HG02870 (cell line): ENCODE measurements around the gene SLCO4C1.
"Not testable (repeated sequence)": the region's sequence is repeated elsewhere in the genome, so short reads cannot be mapped to it uniquely, and the experiment has no call there.

Experiments
- ATAC-seq: cut with Tn5 transposase; IDR thresholded peaks from one replicate; pipeline ENCODE4 v1.9.1; 2021; ENCODE audit warnings: mild to moderate bottlenecking, moderate library complexity; ENCODE audit not compliant: unreplicated experiment

The SLCO4C1 gene

GRCh38 chr5:102296178-102296817, at the start of gene SLCO4C1:
SLCO4C1 (minus strand) TSS chr5:102296284; CDS start chr5:102296262, 22 bp downstream.
- ATAC-seq: peak; percentile 97

- ATAC-seq: no peak
Measured at GRCh38 chr5:102341681-102342288, 45.7 kb upstream of the SLCO4C1 start.

GRCh38 chr5:102324714-102325113, 28.6 kb upstream of the SLCO4C1 start:
- ATAC-seq: no peak

- not testable (repeated sequence) for ATAC-seq
Measured at GRCh38 chr5:102318801-102319200, 22.7 kb upstream of the SLCO4C1 start.

- ATAC-seq: no peak
Measured at GRCh38 chr5:102314328-102314727, 18.2 kb upstream of the SLCO4C1 start.

- no peak for ATAC-seq
Measured at GRCh38 chr5:102313912-102314311, 17.8 kb upstream of the SLCO4C1 start.

- ATAC-seq: no peak
Measured at GRCh38 chr5:102312586-102313370, 16.7 kb upstream of the SLCO4C1 start.

GRCh38 chr5:102309586-102309985, 13.5 kb upstream of the SLCO4C1 start:
- ATAC-seq: no peak

GRCh38 chr5:102307232-102307631, 11.1 kb upstream of the SLCO4C1 start:
- peak; percentile 47 for ATAC-seq

GRCh38 chr5:102306121-102306520, 10.0 kb upstream of the SLCO4C1 start:
- ATAC-seq: no peak

- ATAC-seq: peak; percentile 1
Measured at GRCh38 chr5:102295534-102296177, 428 bp downstream of the SLCO4C1 start.

GRCh38 chr5:102294886-102295395, 1.1 kb downstream of the SLCO4C1 start:
- no peak for ATAC-seq

- no peak for ATAC-seq
Measured at GRCh38 chr5:102290004-102290403, 6.1 kb downstream of the SLCO4C1 start.

- ATAC-seq: no peak
Measured at GRCh38 chr5:102289251-102289899, 6.7 kb downstream of the SLCO4C1 start.

- ATAC-seq: no peak
Measured at GRCh38 chr5:102288630-102289029, 7.5 kb downstream of the SLCO4C1 start.

- no peak for ATAC-seq
Measured at GRCh38 chr5:102286476-102286875, 9.6 kb downstream of the SLCO4C1 start.

GRCh38 chr5:102283102-102283797, 12.8 kb downstream of the SLCO4C1 start:
- ATAC-seq: no peak

GRCh38 chr5:102279711-102280110, 16.4 kb downstream of the SLCO4C1 start:
- no peak for ATAC-seq

- no peak for ATAC-seq
Measured at GRCh38 chr5:102278231-102278630, 17.9 kb downstream of the SLCO4C1 start.

GRCh38 chr5:102277144-102277543, 18.9 kb downstream of the SLCO4C1 start:
- no peak for ATAC-seq
